Frontal cortex (tissue), 4 donors: ENCODE data around the gene CXXC1. TPM values are rescaled to one million over a fixed set of nuclear protein-coding genes. Genes with fewer than 3 reads are reported as not detected.

Experiments used
- DNase-seq, 2 donors: peaks; one replicate each; pipeline ENCODE4 v3.0.0; 2012; ENCODE audit warnings: low spot score in 2 of 2
- FAIRE-seq: peaks from 2 replicates; lab custom pipeline; 2012; peaks lifted over from hg19 to GRCh38; lab: Jason Lieb, UNC
- total RNA-seq: library from RNA; depleted of rRNA; stranded (reverse); fragments of >200 nt; gene quantifications from one replicate; pipeline ENCODE4 v1.2.3, GENCODE V29; 2014
- donor health status: control.
- donor health status: control.
- donor health status: control.

The CXXC1 gene
- total RNA-seq, 1 donor from 2014 or later, result 35.5 TPM

GRCh38 chr18:50298443-50299284 is 11.2 kb upstream of the CXXC1 start:
- FAIRE-seq, result no peak
- DNase-seq, result no peak

- DNase-seq (peak; percentile 73 to 83), FAIRE-seq (no peak)
Measured at GRCh38 chr18:50297621-50298442, 10.3 kb upstream of the CXXC1 start.

- FAIRE-seq (no peak), DNase-seq (no peak)
Measured at GRCh38 chr18:50293039-50293438, 5.5 kb upstream of the CXXC1 start.

- DNase-seq, result no peak
- FAIRE-seq, result no peak
Measured at GRCh38 chr18:50289108-50289443, 1.6 kb upstream of the CXXC1 start.

- FAIRE-seq (peak; percentile 87), DNase-seq (peak in 1 of 2 donors; percentile 40)
Measured at GRCh38 chr18:50288348-50289107, 1.0 kb upstream of the CXXC1 start.

GRCh38 chr18:50287028-50287440 is 458 bp downstream of the CXXC1 start:
- DNase-seq (no peak), FAIRE-seq (no peak)

- DNase-seq (no peak), FAIRE-seq (no peak)
Measured at GRCh38 chr18:50286391-50287027, 983 bp downstream of the CXXC1 start.

- no peak for FAIRE-seq
- DNase-seq, result no peak
Measured at GRCh38 chr18:50285631-50286321, 1.7 kb downstream of the CXXC1 start.

- DNase-seq (no peak), FAIRE-seq (no peak)
Measured at GRCh38 chr18:50285071-50285470, 2.4 kb downstream of the CXXC1 start.

GRCh38 chr18:50284255-50284885 is 3.1 kb downstream of the CXXC1 start:
- DNase-seq (no peak), FAIRE-seq (no peak)

GRCh38 chr18:50283469-50284209 is 3.9 kb downstream of the CXXC1 start:
- no peak for FAIRE-seq
- DNase-seq, result no peak

GRCh38 chr18:50282521-50283335 is 4.8 kb downstream of the CXXC1 start:
- FAIRE-seq (no peak), DNase-seq (no peak)

GRCh38 chr18:50281972-50282520 is 5.4 kb downstream of the CXXC1 start:
- DNase-seq, result no peak
- FAIRE-seq, result no peak

- peak; percentile 93 to 96 for DNase-seq
Measured at GRCh38 chr18:50281295-50281971, 6.1 kb downstream of the CXXC1 start, which contains the start of gene MBD1. Gene MBD1 (minus strand): TSS chr18:50281523. CDS start chr18:50279992, 1,531 bp downstream.

GRCh38 chr18:50280707-50281294 is 6.7 kb downstream of the CXXC1 start:
- no peak for FAIRE-seq
- no peak for DNase-seq

More at GRCh38 chr18:50281295-50281971, 6.1 kb downstream of the CXXC1 start, which contains the start of gene MBD1:
- peak; percentile 34 for FAIRE-seq

- FAIRE-seq (no peak), DNase-seq (no peak)
Measured at GRCh38 chr18:50279752-50280151, 7.7 kb downstream of the CXXC1 start.
